AG04449 (cell line): ENCODE results near the gene CDH9.

ENCODE experiments used
- CTCF ChIA-PET: fragments of 350-600 bp; formaldehyde crosslinking; extraction: SDS; loops from one replicate; lab custom pipeline; 2021; ENCODE audit warnings: antibody characterized with exemption; lab: Yijun Ruan, JAX
- POLR2A ChIA-PET: fragments of 400-600, 350-600 bp; formaldehyde crosslinking; extraction: SDS; loops from one replicate; lab custom pipeline; 2020; ENCODE audit warnings: antibody characterized with exemption, inconsistent platforms; lab: Yijun Ruan, JAX
- DNase-seq: peaks from one replicate; pipeline ENCODE4 v3.0.0-alpha.2; 2010; ENCODE audit warnings: low read depth, low spot score
- H3K4me3 ChIP-seq: 2 replicates; pipeline ENCODE4 v1.5.1; 2011; ENCODE audit warnings: low read depth, mild to moderate bottlenecking, control low read depth, low read length
- TF ChIP-seq, protein P1 (sequence below): IDR thresholded peaks from one replicate; pipeline ENCODE4 v1.5.1; 2011; ENCODE audit warnings: mild to moderate bottlenecking, moderate library complexity, low read length, control low read depth, inconsistent platforms; ENCODE audit not compliant: insufficient read depth; ENCODE audit errors: missing control alignments

The CDH9 gene

DNA sequence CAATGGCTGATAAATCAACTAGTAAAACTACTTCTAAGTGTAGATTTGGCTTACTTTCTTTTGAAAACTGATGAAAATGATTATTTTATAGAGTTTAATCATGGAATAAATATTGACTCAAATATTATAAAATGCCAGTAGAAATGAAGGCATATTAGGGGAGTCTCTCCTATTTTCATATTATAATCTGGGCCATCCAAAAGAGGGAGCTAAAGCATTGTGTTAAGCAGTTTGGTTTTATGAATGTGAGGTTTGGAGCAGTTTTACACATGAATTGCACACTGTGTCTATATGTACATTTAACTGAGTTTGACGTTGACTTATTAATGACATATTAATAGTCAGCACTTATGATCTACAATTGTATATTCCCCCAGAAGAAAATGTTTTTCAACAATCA, 17.4 kb downstream of the CDH9 start:
- CTCF ChIA-PET: no interaction called here
- DNase-seq: no peak
- POLR2A ChIA-PET: no interaction called here
- TF ChIP-seq, protein P1, sequence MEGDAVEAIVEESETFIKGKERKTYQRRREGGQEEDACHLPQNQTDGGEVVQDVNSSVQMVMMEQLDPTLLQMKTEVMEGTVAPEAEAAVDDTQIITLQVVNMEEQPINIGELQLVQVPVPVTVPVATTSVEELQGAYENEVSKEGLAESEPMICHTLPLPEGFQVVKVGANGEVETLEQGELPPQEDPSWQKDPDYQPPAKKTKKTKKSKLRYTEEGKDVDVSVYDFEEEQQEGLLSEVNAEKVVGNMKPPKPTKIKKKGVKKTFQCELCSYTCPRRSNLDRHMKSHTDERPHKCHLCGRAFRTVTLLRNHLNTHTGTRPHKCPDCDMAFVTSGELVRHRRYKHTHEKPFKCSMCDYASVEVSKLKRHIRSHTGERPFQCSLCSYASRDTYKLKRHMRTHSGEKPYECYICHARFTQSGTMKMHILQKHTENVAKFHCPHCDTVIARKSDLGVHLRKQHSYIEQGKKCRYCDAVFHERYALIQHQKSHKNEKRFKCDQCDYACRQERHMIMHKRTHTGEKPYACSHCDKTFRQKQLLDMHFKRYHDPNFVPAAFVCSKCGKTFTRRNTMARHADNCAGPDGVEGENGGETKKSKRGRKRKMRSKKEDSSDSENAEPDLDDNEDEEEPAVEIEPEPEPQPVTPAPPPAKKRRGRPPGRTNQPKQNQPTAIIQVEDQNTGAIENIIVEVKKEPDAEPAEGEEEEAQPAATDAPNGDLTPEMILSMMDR: no peak
- no peak overlapping the region for H3K4me3 ChIP-seq

DNA sequence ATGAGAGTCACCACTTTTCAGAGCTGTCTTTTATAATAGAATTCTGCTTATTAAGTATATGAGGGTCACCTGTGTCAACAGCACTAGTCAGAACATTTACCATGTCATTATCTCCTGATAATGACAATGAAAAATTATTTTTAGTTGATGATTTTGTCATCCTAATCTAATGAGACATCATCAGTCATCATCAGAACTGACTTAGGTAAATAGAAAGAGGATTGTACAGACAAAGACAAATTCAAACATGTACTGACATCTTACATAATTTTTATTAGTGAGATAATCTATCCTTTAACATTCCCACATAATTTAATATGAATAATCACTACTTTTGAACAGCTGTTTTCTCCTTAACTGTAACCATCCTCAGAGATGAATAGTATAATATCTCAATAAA, 22.6 kb downstream of the CDH9 start:
- POLR2A ChIA-PET: no interaction called here

DNA sequence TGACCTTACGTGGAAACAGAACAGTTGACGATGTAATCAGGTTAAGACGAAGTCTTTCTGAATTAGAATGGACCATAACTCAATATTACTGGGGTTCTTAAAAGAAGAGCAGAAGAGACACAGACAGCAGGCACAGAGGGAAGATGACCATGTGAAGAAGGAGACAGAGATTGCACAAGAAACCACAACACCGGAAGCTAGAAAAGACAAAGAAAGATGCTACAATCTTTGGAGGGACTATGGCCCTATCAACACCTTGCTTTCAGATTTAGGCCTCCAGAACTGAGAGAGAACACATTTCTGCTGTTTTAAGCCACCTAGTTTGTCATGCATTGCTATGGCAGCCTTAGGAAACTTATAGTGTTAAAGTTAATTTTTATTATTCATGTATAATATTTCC, 27.1 kb downstream of the CDH9 start:
- DNase-seq: no peak
- ChIA-PET CTCF (no interaction called here), POLR2A (no interaction called here)
- H3K4me3 ChIP-seq: no peak overlapping the region
- TF ChIP-seq, protein P1: no peak

More for the DNA sequence above, 22.6 kb downstream of the CDH9 start:
- CTCF ChIA-PET: no interaction called here
- TF ChIP-seq, protein P1: no peak
- no peak overlapping the region for H3K4me3 ChIP-seq
- no peak for DNase-seq

DNA sequence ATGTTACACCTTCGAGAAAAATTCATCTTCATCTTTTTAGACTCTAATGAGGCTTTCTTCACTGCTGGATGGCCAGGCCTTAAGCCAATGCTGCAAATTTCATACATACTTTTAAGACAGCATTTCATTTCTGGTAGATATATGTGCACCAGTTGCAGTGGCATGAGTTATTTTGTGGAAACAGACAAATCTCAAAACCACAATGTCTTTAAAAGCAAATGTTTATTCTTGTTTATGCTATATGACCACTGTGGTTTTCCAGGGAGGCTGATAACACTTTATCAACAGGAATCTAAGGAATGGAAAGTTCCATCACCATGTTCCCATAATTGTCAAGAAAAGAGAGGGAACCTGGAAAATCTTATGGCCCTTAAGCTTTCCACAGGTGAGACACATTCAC, 27.7 kb downstream of the CDH9 start:
- no peak for DNase-seq
- no peak overlapping the region for H3K4me3 ChIP-seq
- ChIA-PET POLR2A (no interaction called here), CTCF (no interaction called here)
- TF ChIP-seq, protein P1: no peak

DNA sequence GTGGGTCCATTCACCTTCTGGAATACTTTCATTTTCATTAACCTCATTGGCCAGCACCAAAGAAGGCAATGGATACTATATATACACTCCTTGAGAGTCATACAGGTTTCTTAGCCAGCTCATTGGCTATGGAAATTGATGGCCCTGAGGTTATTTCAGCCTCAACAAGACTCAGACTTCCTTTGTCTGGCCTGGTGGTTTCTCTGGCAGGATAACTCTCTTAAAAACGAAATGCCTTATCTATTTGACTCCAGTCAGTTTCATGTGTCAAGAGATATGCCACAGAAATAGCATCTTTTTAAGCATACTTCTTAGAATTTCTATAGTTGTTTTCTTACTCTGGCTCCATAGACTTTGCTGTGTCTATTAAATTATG, 28.9 kb downstream of the CDH9 start:
- ChIA-PET CTCF (no interaction called here), POLR2A (no interaction called here)
- TF ChIP-seq, protein P1: no peak
- no peak overlapping the region for H3K4me3 ChIP-seq
- DNase-seq: no peak

DNA sequence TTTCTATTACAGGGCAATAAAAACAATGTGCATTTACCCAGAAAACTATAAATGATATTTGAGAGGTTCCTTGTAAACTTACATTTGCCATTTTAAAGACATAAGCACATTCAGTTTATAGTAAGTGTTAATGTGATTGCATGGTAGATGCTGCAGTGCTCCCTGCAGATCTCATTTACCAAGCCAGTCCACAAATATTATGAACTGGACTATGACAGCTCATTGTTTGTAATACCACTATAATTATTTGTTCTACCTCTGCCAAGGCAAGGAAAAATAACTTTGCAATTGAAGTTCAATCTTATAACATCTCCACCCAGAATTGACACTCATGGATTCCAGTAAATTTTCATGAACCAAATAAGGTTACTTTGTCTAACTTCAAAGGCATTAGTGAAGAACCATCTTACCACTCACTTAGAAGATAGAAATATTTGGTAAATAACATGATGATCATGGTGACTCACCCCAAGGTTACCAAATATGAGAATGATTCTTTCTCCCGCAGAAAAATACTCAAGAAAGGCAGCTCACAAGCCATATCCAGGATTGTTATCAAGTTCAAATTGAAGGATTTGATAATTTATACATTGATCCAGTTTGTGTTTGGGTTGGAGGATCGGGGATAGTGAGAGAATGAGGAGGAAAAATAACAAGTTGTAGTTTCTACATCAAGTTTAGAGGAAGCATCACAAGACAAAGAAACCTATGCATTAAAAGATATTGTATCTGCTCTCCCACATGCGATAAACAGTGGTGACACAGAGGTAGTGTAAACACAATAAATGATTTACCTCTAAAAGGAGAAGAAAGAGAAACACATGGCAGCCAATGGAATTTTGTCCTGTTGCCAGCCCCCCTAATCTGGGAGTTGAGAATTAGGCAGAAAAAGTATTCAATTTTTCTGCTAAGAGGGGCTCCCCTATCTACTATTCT, 29.5 kb downstream of the CDH9 start:
- CTCF ChIA-PET: no interaction called here
- TF ChIP-seq, protein P1: no peak
- no peak for DNase-seq
- H3K4me3 ChIP-seq: no peak overlapping the region
- POLR2A ChIA-PET: no interaction called here
